ENCODE results near the gene CAB39.

DNA sequence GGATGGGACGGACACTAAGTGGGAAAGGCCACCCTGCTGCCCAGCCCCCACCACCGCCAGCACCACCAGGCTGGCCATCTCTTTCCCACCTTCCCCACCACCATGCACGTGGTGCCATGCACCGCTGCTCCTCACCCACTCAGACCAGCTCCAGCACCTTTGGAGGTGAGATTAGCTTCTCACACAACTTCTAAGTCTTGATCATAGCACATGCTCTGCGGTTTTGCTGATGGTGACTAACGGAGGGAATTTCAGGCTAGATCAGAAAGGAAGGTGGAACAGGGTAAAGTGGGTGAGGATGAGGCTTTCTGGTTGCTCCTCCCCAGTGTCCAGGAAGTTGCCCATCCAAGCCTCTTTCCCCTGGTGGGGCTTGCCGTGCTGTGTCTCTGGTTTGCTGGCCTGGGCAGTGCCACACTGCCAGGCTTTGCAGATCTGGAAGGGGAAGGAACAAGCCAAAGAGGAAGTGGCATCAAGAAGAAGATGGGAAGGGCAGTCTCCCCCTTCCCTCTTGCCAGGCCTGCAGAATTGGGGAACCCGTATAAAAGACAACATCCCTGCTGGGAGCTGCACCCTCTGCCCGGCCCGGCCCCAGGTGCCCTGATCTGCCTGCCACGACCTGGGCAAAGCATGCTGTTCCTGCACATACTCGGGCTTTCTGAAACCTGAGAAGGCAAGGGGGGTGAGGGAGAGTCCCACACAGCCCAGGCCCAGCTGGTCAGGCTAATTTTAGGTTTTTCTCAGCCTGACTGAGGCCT, 44.3 kb upstream of the CAB39 start:
- TF ChIP-seq, protein P1, sequence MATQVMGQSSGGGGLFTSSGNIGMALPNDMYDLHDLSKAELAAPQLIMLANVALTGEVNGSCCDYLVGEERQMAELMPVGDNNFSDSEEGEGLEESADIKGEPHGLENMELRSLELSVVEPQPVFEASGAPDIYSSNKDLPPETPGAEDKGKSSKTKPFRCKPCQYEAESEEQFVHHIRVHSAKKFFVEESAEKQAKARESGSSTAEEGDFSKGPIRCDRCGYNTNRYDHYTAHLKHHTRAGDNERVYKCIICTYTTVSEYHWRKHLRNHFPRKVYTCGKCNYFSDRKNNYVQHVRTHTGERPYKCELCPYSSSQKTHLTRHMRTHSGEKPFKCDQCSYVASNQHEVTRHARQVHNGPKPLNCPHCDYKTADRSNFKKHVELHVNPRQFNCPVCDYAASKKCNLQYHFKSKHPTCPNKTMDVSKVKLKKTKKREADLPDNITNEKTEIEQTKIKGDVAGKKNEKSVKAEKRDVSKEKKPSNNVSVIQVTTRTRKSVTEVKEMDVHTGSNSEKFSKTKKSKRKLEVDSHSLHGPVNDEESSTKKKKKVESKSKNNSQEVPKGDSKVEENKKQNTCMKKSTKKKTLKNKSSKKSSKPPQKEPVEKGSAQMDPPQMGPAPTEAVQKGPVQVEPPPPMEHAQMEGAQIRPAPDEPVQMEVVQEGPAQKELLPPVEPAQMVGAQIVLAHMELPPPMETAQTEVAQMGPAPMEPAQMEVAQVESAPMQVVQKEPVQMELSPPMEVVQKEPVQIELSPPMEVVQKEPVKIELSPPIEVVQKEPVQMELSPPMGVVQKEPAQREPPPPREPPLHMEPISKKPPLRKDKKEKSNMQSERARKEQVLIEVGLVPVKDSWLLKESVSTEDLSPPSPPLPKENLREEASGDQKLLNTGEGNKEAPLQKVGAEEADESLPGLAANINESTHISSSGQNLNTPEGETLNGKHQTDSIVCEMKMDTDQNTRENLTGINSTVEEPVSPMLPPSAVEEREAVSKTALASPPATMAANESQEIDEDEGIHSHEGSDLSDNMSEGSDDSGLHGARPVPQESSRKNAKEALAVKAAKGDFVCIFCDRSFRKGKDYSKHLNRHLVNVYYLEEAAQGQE (IDR thresholded peaks at IDR 0.05; ENCODE audit: insufficient replicate concordance, low read depth): no peak
- TF ChIP-seq, protein P2, sequence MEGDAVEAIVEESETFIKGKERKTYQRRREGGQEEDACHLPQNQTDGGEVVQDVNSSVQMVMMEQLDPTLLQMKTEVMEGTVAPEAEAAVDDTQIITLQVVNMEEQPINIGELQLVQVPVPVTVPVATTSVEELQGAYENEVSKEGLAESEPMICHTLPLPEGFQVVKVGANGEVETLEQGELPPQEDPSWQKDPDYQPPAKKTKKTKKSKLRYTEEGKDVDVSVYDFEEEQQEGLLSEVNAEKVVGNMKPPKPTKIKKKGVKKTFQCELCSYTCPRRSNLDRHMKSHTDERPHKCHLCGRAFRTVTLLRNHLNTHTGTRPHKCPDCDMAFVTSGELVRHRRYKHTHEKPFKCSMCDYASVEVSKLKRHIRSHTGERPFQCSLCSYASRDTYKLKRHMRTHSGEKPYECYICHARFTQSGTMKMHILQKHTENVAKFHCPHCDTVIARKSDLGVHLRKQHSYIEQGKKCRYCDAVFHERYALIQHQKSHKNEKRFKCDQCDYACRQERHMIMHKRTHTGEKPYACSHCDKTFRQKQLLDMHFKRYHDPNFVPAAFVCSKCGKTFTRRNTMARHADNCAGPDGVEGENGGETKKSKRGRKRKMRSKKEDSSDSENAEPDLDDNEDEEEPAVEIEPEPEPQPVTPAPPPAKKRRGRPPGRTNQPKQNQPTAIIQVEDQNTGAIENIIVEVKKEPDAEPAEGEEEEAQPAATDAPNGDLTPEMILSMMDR (IDR thresholded peaks at IDR 0.05; ENCODE audit: insufficient read depth, low read length): no peak
- TF ChIP-seq POLR2AphosphoS5 (IDR thresholded peaks at IDR 0.05; ENCODE audit: low read depth) (peak; percentile 70), GABPA (IDR thresholded peaks at IDR 0.05; ENCODE audit: low read depth) (no peak), SPI1 (IDR thresholded peaks at IDR 0.05; ENCODE audit: borderline replicate concordance, low read depth) (peak; percentile 99)
